Thyroid gland (tissue), 4 donors: Measurements from ENCODE around the gene ZNF33A. TPM values are rescaled to one million over a fixed set of nuclear protein-coding genes. Genes with fewer than 3 reads are reported as not detected.
"Not testable (repeated sequence)": the region's sequence is repeated elsewhere in the genome, so short reads cannot be mapped to it uniquely, and the experiment has no call there.

Source experiments
- DNase-seq, 2 donors: peaks; one replicate each; pipeline ENCODE4 v3.0.0-alpha.2; 2019
- H3K27ac ChIP-seq, 3 donors: fragments of 200-600 bp; sonication (generic); 1 replicate in 2 of 3; 2 replicates in 1 of 3; pipeline ENCODE4 v1.5.1; 2016 to 2019; ENCODE audit warnings: mild to moderate bottlenecking in 1 of 3, moderate library complexity in 1 of 3
- H3K27me3 ChIP-seq: fragments of 200-600 bp; sonication (generic); one replicate; pipeline ENCODE4 v1.5.1; 2019
- H3K36me3 ChIP-seq, 2 donors: fragments of 200-600 bp; sonication (generic); one replicate each; pipeline ENCODE4 v1.5.1; 2016 to 2019
- H3K4me1 ChIP-seq, 2 donors: fragments of 200-600 bp; sonication (generic); one replicate each; pipeline ENCODE4 v1.5.1; 2017 to 2019
- H3K4me3 ChIP-seq, 3 donors: fragments of 200-600 bp; sonication (generic); replicated peaks in 1 of 3; 1 replicate in 2 of 3; 2 replicates in 1 of 3; pipeline ENCODE4 v1.5.1; 2016; ENCODE audit warnings: mild to moderate bottlenecking in 1 of 3
- H3K9me3 ChIP-seq: fragments of 200-600 bp; sonication (generic); one replicate; pipeline ENCODE4 v1.5.1; 2017
- CTCF ChIP-seq, 6 experiments: fragments of 200-600 bp in 3 of 6; fragments of 450-650 bp in 3 of 6; sonication (generic) in 3 of 6; IDR thresholded peaks; one replicate each; pipeline ENCODE4 v1.5.1; 2016 to 2019; ENCODE audit warnings: antibody characterized with exemption in 6 of 6, mild to moderate bottlenecking in 2 of 6, inconsistent platforms in 1 of 6, moderate library complexity in 1 of 6
- POLR2A ChIP-seq, 2 donors: fragments of 450-650 bp; IDR thresholded peaks; one replicate each; pipeline ENCODE4 v1.6.1; 2017; ENCODE audit warnings: antibody characterized with exemption in 2 of 2, mild to moderate bottlenecking in 2 of 2, moderate library complexity in 1 of 2
- WGBS, 2 donors: methylation state at CpG; one replicate each; pipeline ENCODE4 v1.1.5; 2017; 5-methylcytosine and 5-hydroxymethylcytosine counted together
- intact Hi-C: fragments of 100-400 bp; cut with DNase I; formaldehyde crosslinking; loops from one replicate; pipeline ENCODE4 v1.15.1; 2023
- total RNA-seq, 4 donors: library from RNA; depleted of rRNA; stranded (reverse); fragments of >200 nt; gene quantifications; one replicate each; pipeline ENCODE4 v1.2.3, GENCODE V29; 2016

The ZNF33A gene
- total RNA-seq, 4 donors from 2014 or later: 34.3 to 71.3 (median 46.3) TPM

DNA sequence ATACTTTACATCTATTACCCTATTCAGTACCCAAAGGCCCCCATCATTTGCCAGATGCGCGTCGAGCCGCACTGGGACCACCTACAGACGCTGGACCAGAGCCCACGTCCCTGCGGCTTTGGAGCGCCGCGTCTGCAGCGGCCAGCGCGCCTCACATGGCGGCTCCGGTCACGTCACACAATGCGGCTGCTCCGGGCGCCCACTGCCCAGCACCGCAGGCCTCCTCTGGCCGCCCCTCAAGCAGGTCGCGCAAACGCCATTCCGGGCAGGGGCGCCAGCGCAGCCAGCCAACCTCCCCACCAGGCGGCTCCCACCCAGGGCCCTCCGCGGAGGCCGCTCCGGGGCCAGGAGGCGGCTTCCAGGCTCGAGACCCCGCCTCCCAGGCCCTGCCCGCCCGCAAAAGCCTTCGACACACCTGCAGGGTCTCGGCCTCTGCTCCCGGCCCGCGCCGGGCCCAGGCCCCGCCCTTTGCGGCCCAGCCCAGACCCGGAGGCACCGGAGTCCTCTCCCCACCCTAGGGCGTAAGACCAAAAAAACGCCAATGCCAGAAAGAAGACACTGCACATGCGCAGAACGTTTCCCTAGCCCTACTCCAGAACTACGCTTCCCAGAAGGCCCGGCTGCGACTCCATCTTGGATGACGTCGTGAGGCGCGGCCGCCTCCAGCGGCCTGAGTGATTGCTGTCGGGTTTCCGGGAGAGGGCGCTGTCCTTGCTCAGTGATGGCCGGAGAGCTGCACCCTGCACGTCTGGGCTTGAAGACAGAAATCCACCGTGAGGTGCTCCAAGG lies 34.2 kb upstream of the ZNF33A start, which contains the start of gene ZNF25:
ZNF25 (minus strand) TSS at position 557 of the 789 bp plus-strand sequence. CDS start 4,925 bp downstream, outside the sequence.
- H3K4me1 ChIP-seq: peaks cover 6 to 7% of the 10 kb centered on the region in 2 donors
- DNase-seq: peak; percentile 98 to 99
- H3K27ac ChIP-seq: peak within 1 kb of the TSS; percentile 96 to 97 (median 97)
- WGBS, 2 donors: 0 to 1% methylated on average over 19 to 20 of the region's 66 CpGs
- H3K9me3 ChIP-seq: no peaks in the 10 kb centered on the region
- intact Hi-C loops: loop anchor here (10.0 kb wide), 1 partner anchor 119 kb away; the partner anchor contains the start of gene ZNF37A
- peak within 1 kb of the TSS; percentile 78 to 85 (median 84) for H3K4me3 ChIP-seq
- H3K36me3 ChIP-seq: no peaks in the 10 kb centered on the region
- no peaks in the 10 kb centered on the region for H3K27me3 ChIP-seq
- TF ChIP-seq POLR2A (IDR thresholded peaks at IDR 0.05) (peak in 1 of 2 donors; percentile 88), CTCF (IDR thresholded peaks at IDR 0.05) (peak; percentile 65 to 94 (median 86))

DNA sequence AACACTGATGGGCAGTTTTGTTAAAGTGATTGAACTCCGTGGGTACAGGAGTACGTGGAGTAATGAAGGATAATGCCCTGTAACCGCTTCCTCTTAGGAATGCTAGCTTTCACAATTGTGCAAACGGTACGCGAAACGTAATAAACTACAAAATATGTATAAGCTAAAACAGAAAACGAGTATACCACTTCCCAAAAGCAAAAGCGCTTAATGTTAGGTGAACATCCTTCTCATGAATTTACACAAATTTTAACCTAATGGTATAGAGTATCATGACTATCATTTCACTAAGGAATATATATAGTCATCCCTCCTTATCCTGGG lies 33.6 kb upstream of the ZNF33A start:
- H3K9me3 ChIP-seq: no peaks in the 10 kb centered on the region
- no peaks in the 10 kb centered on the region for H3K27me3 ChIP-seq
- peak overlapping the region in 2 of 3 donors; percentile 97 for H3K27ac ChIP-seq
- H3K36me3 ChIP-seq: no peaks in the 10 kb centered on the region
- intact Hi-C loops: loop anchor here (10.0 kb wide), 1 partner anchor 118 kb away; the partner anchor contains the start of gene ZNF37A
- TF ChIP-seq POLR2A (IDR thresholded peaks at IDR 0.05) (no peak), CTCF (IDR thresholded peaks at IDR 0.05) (peak in 1 of 6 experiments; percentile 27)
- no peak for DNase-seq
- H3K4me1 ChIP-seq: peaks cover 6 to 7% of the 10 kb centered on the region in 2 donors
- peak overlapping the region in 2 of 3 donors; percentile 4 to 78 for H3K4me3 ChIP-seq
- 24 to 26% methylated on average over 9 of the region's 9 CpGs for WGBS, 2 donors

DNA sequence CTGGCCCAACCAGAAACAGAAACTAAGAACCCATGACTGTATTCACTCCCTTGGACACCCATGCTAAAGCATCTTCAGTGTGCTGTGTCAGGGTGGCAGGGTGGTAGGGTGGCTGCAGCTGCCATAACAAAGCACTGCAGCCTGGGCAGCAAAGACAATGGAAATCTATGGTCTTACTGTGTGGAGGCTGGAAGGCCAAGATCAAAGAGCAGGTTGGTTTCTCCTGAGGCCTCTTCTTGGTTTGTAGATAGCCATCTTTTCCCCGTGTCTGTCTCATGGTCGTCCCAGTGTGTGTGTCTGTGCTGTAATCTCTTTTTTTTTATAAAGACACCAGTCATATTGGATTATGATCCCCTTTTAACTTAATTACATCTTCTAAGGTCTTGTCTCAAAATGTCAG lies 18.8 kb upstream of the ZNF33A start:
- Histone ChIP-seq H3K9me3 (no peaks in the 10 kb centered on the region), H3K36me3 (no peaks in the 10 kb centered on the region), H3K27me3 (no peaks in the 10 kb centered on the region), H3K27ac (no peak overlapping the region), H3K4me3 (no peak overlapping the region), H3K4me1 (no peaks in the 10 kb centered on the region)
- TF ChIP-seq POLR2A (IDR thresholded peaks at IDR 0.05) (no peak), CTCF (IDR thresholded peaks at IDR 0.05) (no peak)
- 87 to 92% methylated on average over 2 of the region's 2 CpGs for whole genome bisulfite sequencing, 2 donors
- DNase-seq: no peak
- intact Hi-C loops: no loop called here

DNA sequence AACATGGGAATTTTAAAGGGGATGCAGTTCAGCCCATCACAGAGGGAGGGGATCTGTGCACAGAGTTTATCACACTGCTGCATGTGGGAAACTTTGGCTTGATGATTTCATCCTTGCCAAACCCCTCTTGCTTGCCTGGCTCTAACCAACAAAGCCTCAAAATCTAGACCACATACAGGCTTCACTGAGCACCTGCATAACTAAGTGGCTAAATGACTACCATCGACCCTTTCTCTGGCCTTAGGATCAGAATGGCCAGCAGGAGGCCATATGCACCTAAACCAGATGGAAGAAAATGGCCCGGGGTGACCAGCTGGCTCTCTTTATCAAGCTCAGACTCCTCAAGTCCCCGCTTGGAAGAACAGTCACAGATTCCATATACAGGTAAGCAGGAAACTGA lies 18.4 kb upstream of the ZNF33A start:
- no peak for TF ChIP-seq CTCF (IDR thresholded peaks at IDR 0.05)
- intact Hi-C loops: no loop called here
- no peak overlapping the region for H3K4me3 ChIP-seq
- 76 to 79% methylated on average over 3 of the region's 3 CpGs for WGBS, 2 donors
- no peaks in the 10 kb centered on the region for H3K9me3 ChIP-seq
- DNase-seq: no peak
- H3K27me3 ChIP-seq: no peaks in the 10 kb centered on the region
- H3K27ac ChIP-seq: no peak overlapping the region
- H3K36me3 ChIP-seq: no peaks in the 10 kb centered on the region
- H3K4me1 ChIP-seq: no peaks in the 10 kb centered on the region

DNA sequence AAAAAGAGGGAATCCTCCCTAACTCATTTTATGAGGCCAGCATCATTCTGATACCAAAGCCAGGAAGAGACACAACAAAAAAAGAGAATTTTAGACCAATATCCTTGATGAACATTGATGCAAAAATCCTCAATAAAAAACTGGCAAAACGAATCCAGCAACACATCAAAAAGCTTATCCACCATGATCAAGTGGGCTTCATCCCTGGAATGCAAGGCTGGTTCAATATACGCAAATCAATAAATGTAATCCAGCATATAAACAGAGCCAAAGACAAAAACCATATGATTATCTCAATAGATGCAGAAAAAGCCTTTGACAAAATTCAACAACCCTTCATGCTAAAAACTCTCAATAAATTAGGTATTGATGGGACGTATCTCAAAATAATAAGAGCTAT lies 11.6 kb upstream of the ZNF33A start:
- H3K4me1 ChIP-seq, H3K27me3 ChIP-seq, H3K9me3 ChIP-seq, intact Hi-C loops, H3K27ac ChIP-seq, H3K36me3 ChIP-seq, H3K4me3 ChIP-seq, DNase-seq: not testable (repeated sequence)
- 64 to 73% methylated on average over 3 of the region's 3 CpGs for WGBS, 2 donors

DNA sequence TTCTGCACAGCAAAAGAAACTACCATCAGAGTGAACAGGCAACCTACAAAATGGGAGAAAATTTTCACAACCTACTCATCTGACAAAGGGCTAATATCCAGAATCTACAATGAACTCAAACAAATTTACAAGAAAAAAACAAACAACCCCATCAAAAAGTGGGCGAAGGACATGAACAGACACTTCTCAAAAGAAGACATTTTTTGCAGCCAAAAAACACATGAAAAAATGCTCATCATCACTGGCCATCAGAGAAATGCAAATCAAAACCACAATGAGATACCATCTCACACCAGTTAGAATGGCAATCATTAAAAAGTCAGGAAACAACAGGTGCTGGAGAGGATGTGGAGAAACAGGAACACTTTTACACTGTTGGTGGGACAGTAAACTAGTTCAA lies 10.0 kb upstream of the ZNF33A start:
- H3K36me3 ChIP-seq, H3K4me1 ChIP-seq, H3K9me3 ChIP-seq, H3K4me3 ChIP-seq, intact Hi-C loops, H3K27ac ChIP-seq, H3K27me3 ChIP-seq, DNase-seq: not testable (repeated sequence)
- 93 to 100% methylated on average over 1 of the region's 1 CpG for WGBS, 2 donors
